OCI-LY1 (cell line): ENCODE results near the gene HNRNPC.

Experiments used
- H2AFZ ChIP-seq: fragments of 200-600 bp; sonication (generic), shearing (Covaris generic); 2 replicates; pipeline ENCODE4 v1.6.0; 2014; ENCODE audit warnings: antibody characterized with exemption, mild to moderate bottlenecking, low read length
- H3F3A ChIP-seq: fragments of 200-600 bp; sonication (generic), shearing (Covaris generic); 2 replicates; pipeline ENCODE4 v1.6.0; 2014; ENCODE audit warnings: mild to moderate bottlenecking, antibody characterized with exemption, low read length, moderate library complexity; ENCODE audit not compliant: insufficient read depth
- H3K27ac ChIP-seq: fragments of 200-600 bp; sonication (generic); 2 replicates; pipeline ENCODE4 v1.5.1; 2014; ENCODE audit warnings: low read length, mixed run types, mild to moderate bottlenecking, low read depth; ENCODE audit not compliant: poor library complexity, severe bottlenecking
- H3K27me3 ChIP-seq: fragments of 200-600 bp; sonication (generic); 2 replicates; pipeline ENCODE4 v1.6.0; 2014; ENCODE audit warnings: antibody characterized with exemption, mild to moderate bottlenecking, low read length, moderate library complexity; ENCODE audit not compliant: insufficient read depth
- H3K36me3 ChIP-seq: fragments of 200-600 bp; sonication (generic); 2 replicates; pipeline ENCODE4 v1.6.1; 2014; ENCODE audit warnings: mild to moderate bottlenecking, antibody characterized with exemption, low read length, moderate library complexity, mixed read lengths; ENCODE audit not compliant: insufficient read depth
- H3K4me1 ChIP-seq: fragments of 200-600 bp; sonication (generic); 2 replicates; pipeline ENCODE4 v1.5.1; 2014; ENCODE audit warnings: mild to moderate bottlenecking, low read length, moderate library complexity; ENCODE audit not compliant: insufficient read depth, severe bottlenecking
- H3K4me2 ChIP-seq: fragments of 200-600 bp; sonication (generic), shearing (Covaris generic); 2 replicates; pipeline ENCODE4 v1.6.1; 2014; ENCODE audit warnings: low read length
- H3K4me3 ChIP-seq: fragments of 200-600 bp; sonication (generic); 2 replicates; pipeline ENCODE4 v1.5.1; 2014; ENCODE audit warnings: low read length, low read depth, mild to moderate bottlenecking, mixed read lengths; ENCODE audit not compliant: poor library complexity, severe bottlenecking
- H3K79me2 ChIP-seq: fragments of 200-600 bp; shearing (Covaris generic); 2 replicates; pipeline ENCODE4 v1.6.1; 2016; ENCODE audit warnings: mixed run types, low read length, mixed read lengths; ENCODE audit not compliant: insufficient read depth
- H3K9ac ChIP-seq: fragments of 200-600 bp; sonication (generic), shearing (Covaris generic); 2 replicates; pipeline ENCODE4 v1.6.1; 2014; ENCODE audit warnings: mild to moderate bottlenecking, low read length, mixed read lengths
- H3K9me2 ChIP-seq: fragments of 200-600 bp; sonication (generic), shearing (Covaris generic); 2 replicates; pipeline ENCODE4 v1.6.1; 2014; ENCODE audit warnings: low read depth, mild to moderate bottlenecking, low read length, mixed read lengths
- H3K9me3 ChIP-seq: fragments of 200-600 bp; shearing (Covaris generic); 2 replicates; pipeline ENCODE4 v1.6.1; 2014; ENCODE audit warnings: low read length, mixed read lengths
- H4K20me1 ChIP-seq: fragments of 200-600 bp; sonication (generic), shearing (Covaris generic); 2 replicates; pipeline ENCODE4 v1.6.0; 2016; ENCODE audit warnings: mild to moderate bottlenecking, low read length; ENCODE audit not compliant: insufficient read depth
- CTCF ChIP-seq: fragments of 200-600 bp; sonication (generic), shearing (Covaris generic); IDR thresholded peaks from 2 replicates; pipeline ENCODE4 v1.5.1; 2017; ENCODE audit warnings: mild to moderate bottlenecking, antibody characterized with exemption, low read length, moderate library complexity, mixed read lengths
- EZH2 ChIP-seq: fragments of 200-600 bp; sonication (generic), shearing (Covaris generic); IDR thresholded peaks from 2 replicates; pipeline ENCODE4 v1.8.0; 2017; ENCODE audit warnings: borderline replicate concordance, mixed run types, mild to moderate bottlenecking, antibody characterized with exemption, low read length, moderate library complexity, mixed read lengths

Gene HNRNPC

DNA sequence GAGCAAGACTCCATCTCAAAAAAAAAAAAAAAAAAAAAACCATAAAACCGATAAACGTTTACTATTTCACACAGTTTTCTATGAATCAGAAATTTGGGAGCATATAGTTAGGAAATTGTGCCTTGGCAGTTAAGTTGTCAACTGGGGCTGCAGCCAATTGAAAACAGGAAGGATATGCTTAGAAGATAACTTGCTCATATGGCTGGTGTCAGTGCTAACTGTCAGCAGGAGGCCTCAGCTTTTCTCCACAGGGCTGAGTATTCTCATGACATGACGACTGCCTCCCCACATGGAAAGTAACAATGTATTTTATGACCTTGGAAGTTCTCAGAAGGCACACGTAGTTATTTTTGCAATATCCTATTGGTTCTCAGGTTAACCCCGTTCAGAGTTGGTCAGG is 83.8 kb downstream of the HNRNPC start:
- H3K36me3 ChIP-seq = no peaks in the 10 kb centered on the region
- H3K27ac ChIP-seq = no peak overlapping the region
- no peak overlapping the region for H3K4me3 ChIP-seq
- TF ChIP-seq EZH2 (no peak), CTCF (no peak)
- H3K9me2 ChIP-seq = no peaks in the 10 kb centered on the region
- no peak overlapping the region for H2AFZ ChIP-seq
- H3K4me1 ChIP-seq = no peaks in the 10 kb centered on the region
- H3K9me3 ChIP-seq = no peaks in the 10 kb centered on the region
- H3K9ac ChIP-seq = no peak overlapping the region
- no peaks in the 10 kb centered on the region for H3F3A ChIP-seq
- H3K4me2 ChIP-seq = no peak overlapping the region
- H3K27me3 ChIP-seq = no peaks in the 10 kb centered on the region
- H3K79me2 ChIP-seq = no peaks in the 10 kb centered on the region
- H4K20me1 ChIP-seq = no peaks in the 10 kb centered on the region

DNA sequence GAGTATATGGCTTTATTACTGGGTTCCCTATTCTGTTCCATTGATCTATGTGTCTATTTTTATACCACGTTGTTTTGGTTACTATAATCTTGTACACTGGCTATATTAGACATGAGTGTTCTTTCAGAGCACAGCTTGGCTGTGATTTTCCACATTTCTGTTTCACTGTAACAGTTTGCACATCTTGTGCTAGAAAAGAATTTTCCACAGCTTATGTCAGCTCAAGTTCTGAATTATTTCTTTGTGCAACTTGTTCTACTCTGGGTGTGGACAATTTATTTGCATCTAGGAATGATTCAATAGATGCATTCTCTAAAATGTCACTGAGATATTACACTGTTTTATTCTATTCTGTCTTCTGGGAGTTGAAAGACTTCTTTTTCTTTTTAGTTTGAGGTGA is 85.0 kb downstream of the HNRNPC start:
- Histone ChIP-seq H3K4me3 (no peak overlapping the region), H3K9ac (no peak overlapping the region), H3K4me1 (no peaks in the 10 kb centered on the region), H4K20me1 (no peaks in the 10 kb centered on the region), H3K9me2 (no peaks in the 10 kb centered on the region), H3K4me2 (no peak overlapping the region), H3K27ac (no peak overlapping the region), H3K79me2 (no peaks in the 10 kb centered on the region), H3K9me3 (no peaks in the 10 kb centered on the region), H3K27me3 (no peaks in the 10 kb centered on the region), H3K36me3 (no peaks in the 10 kb centered on the region), H3F3A (no peaks in the 10 kb centered on the region), H2AFZ (no peak overlapping the region)
- no peak for TF ChIP-seq CTCF
- no peak for TF ChIP-seq EZH2

DNA sequence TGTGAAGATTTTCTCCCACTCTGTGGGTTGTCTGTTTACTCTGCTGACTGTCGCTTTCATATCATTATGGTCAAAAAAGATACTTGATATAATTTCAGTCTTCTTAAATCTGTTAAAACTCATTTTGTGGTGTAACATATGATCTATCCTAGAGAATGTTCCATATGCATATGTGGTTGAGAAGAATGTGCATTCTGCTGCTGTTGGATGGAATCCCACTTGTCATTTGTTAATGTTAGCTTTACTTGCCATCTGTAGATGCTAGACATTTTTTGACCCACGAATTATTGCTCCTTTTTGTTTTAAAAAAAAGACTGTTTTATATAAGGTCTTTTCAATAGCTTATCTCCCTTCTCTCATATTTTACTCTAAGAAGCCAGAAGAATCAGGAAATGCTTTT is 87.1 kb downstream of the HNRNPC start:
- no peak overlapping the region for H3K4me2 ChIP-seq
- H4K20me1 ChIP-seq = no peaks in the 10 kb centered on the region
- no peaks in the 10 kb centered on the region for H3K36me3 ChIP-seq
- no peaks in the 10 kb centered on the region for H3K4me1 ChIP-seq
- H2AFZ ChIP-seq = no peak overlapping the region
- TF ChIP-seq CTCF (no peak), EZH2 (no peak)
- 0 out of 2 replicates have a peak, but pooled peaks cover 1% of the 10 kb centered on the region for H3K9me3 ChIP-seq
- no peaks in the 10 kb centered on the region for H3K27me3 ChIP-seq
- no peaks in the 10 kb centered on the region for H3F3A ChIP-seq
- H3K79me2 ChIP-seq = no peaks in the 10 kb centered on the region
- no peak overlapping the region for H3K27ac ChIP-seq
- no peak overlapping the region for H3K4me3 ChIP-seq
- no peak overlapping the region for H3K9ac ChIP-seq
- no peaks in the 10 kb centered on the region for H3K9me2 ChIP-seq
